ENCODE data around the gene ASTN2.

- TF ChIP-seq POLR2A (IDR thresholded peaks at IDR 0.05; ENCODE audit: borderline replicate concordance, extremely low read depth, insufficient read depth, insufficient read length): no peak
- no peak for TF ChIP-seq CTCF (IDR thresholded peaks at IDR 0.05 in 2 of 3, conservative IDR thresholded peaks at IDR 0.05 in 1 of 3; ENCODE audit: borderline replicate concordance in 1 of 3, insufficient read depth in 1 of 3, low read depth in 2 of 3, low read length in 2 of 3)
- TF ChIP-seq RAD21 (IDR thresholded peaks at IDR 0.05; ENCODE audit: low read depth): no peak
- TF ChIP-seq, protein P1, sequence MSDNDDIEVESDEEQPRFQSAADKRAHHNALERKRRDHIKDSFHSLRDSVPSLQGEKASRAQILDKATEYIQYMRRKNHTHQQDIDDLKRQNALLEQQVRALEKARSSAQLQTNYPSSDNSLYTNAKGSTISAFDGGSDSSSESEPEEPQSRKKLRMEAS (IDR thresholded peaks at IDR 0.05): no peak
- TF ChIP-seq EGR1 (IDR thresholded peaks at IDR 0.05; ENCODE audit: low read depth): no peak
- no peak for TF ChIP-seq EZH2phosphoT487 (IDR thresholded peaks at IDR 0.05; ENCODE audit: borderline replicate concordance)
- no peak for TF ChIP-seq ZNF274 (IDR thresholded peaks at IDR 0.05; ENCODE audit: low read depth, low read length)
- no peak for TF ChIP-seq POLR2AphosphoS5 (IDR thresholded peaks at IDR 0.05; ENCODE audit: low read depth, low read length)
- no peak for TF ChIP-seq ZFX (IDR thresholded peaks at IDR 0.05)
- no peak for TF ChIP-seq EZH2 (IDR thresholded peaks at IDR 0.05)
Observed at GRCh38 chr9:116724123-116724522, 690.7 kb downstream of the ASTN2 start.
